ENCODE data around the gene KRTAP29-1.

DNA sequence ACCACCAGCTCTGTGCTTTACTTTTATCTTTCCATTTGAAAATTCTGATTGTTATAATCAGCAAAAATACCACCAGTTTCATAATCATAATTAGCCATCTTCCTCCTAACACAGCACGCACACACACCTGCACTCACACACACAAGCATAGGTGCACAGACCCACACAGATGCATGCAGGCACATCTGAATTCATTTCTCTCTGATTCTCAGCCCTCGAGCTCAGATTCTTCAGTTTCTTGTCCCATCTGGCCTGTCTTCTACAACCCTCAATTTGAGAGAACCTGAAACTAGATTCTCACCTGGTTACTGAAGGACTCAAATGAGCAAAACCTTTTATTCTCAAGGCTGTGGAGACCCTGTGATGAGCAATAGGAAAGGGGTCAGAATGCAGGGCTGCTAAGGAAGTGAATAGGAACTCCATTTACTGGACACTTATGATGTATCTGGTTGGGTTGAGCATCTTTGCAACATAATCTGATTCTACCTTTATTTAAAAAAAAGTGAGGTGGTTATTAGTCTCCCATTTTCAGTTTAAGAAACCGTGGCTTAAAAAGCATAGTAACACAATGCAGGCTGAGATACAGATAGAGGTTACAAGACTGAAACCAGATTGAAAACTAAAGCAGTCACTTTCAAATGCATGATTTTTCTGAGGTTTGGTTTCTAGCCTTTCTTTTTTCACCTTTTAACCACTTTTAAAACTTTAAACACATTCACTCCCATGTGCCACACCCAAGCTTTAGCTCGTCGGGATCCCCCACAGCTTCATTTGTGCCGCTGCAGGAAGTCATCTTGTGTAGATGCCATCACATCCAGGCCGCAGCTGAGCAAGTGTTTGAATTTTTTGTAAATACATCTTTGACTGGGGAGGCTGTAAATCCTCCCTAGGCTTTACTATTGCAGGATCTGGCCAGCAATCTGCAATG is 38.5 kb upstream of the KRTAP29-1 start:
- TF ChIP-seq BHLHE40 (IDR thresholded peaks at IDR 0.05; ENCODE audit: borderline replicate concordance) (no peak), SP1 (IDR thresholded peaks at IDR 0.05) (no peak), SUZ12 (IDR thresholded peaks at IDR 0.05) (no peak)

Data from HEK293T (cell line).